ENCODE measurements around the gene COL27A1. TPM values are rescaled to one million over a fixed set of nuclear protein-coding genes. Genes with fewer than 3 reads are reported as not detected.

COL27A1 gene
- polyA plus RNA-seq, 1 of the 3 experiments (the other 2 are of a cell fraction), result 8.7 TPM

DNA sequence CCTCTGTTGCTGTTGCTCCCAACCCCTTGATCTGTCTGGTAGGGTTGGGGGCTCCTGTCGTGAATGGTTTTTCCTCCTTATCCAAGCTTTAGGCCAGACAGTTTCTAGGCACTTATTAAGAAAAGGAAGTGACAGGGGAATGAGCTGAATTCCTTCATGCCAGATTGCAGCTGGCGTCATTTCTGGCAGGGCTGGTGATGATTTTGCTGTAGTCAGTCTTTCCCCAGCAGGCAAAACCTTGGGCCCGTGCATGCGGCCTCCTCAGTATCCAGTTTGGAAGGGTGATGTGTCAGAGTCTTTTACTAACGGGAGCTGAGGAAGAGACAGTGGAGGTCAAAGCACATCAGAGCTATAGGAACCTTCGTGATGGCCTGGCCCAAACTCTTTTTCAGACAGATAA lies 58.8 kb downstream of the COL27A1 start:
- TF ChIP-seq EP300 (IDR thresholded peaks at IDR 0.05; ENCODE audit: borderline replicate concordance in 1 of 2, low read depth in 1 of 2, low read length in 1 of 2), result no peak
- no peak for TF ChIP-seq SIN3A (IDR thresholded peaks at IDR 0.05; ENCODE audit: borderline replicate concordance, low read depth, low read length)
- TF ChIP-seq, protein P1, sequence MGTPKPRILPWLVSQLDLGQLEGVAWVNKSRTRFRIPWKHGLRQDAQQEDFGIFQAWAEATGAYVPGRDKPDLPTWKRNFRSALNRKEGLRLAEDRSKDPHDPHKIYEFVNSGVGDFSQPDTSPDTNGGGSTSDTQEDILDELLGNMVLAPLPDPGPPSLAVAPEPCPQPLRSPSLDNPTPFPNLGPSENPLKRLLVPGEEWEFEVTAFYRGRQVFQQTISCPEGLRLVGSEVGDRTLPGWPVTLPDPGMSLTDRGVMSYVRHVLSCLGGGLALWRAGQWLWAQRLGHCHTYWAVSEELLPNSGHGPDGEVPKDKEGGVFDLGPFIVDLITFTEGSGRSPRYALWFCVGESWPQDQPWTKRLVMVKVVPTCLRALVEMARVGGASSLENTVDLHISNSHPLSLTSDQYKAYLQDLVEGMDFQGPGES (IDR thresholded peaks at IDR 0.05; ENCODE audit: low read depth, low read length), result no peak
- TF ChIP-seq, protein P2, sequence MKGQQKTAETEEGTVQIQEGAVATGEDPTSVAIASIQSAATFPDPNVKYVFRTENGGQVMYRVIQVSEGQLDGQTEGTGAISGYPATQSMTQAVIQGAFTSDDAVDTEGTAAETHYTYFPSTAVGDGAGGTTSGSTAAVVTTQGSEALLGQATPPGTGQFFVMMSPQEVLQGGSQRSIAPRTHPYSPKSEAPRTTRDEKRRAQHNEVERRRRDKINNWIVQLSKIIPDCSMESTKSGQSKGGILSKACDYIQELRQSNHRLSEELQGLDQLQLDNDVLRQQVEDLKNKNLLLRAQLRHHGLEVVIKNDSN (IDR thresholded peaks at IDR 0.05; ENCODE audit: borderline replicate concordance, low read depth), result no peak
- TF ChIP-seq, protein P3, sequence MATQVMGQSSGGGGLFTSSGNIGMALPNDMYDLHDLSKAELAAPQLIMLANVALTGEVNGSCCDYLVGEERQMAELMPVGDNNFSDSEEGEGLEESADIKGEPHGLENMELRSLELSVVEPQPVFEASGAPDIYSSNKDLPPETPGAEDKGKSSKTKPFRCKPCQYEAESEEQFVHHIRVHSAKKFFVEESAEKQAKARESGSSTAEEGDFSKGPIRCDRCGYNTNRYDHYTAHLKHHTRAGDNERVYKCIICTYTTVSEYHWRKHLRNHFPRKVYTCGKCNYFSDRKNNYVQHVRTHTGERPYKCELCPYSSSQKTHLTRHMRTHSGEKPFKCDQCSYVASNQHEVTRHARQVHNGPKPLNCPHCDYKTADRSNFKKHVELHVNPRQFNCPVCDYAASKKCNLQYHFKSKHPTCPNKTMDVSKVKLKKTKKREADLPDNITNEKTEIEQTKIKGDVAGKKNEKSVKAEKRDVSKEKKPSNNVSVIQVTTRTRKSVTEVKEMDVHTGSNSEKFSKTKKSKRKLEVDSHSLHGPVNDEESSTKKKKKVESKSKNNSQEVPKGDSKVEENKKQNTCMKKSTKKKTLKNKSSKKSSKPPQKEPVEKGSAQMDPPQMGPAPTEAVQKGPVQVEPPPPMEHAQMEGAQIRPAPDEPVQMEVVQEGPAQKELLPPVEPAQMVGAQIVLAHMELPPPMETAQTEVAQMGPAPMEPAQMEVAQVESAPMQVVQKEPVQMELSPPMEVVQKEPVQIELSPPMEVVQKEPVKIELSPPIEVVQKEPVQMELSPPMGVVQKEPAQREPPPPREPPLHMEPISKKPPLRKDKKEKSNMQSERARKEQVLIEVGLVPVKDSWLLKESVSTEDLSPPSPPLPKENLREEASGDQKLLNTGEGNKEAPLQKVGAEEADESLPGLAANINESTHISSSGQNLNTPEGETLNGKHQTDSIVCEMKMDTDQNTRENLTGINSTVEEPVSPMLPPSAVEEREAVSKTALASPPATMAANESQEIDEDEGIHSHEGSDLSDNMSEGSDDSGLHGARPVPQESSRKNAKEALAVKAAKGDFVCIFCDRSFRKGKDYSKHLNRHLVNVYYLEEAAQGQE (IDR thresholded peaks at IDR 0.05; ENCODE audit: low read depth, low read length), result no peak
- no peaks in the 10 kb centered on the region for H4K20me1 ChIP-seq (ENCODE audit: insufficient read depth)
- POLR2A ChIA-PET, result no interaction called here
- no peak for DNase-seq
- H3K36me3 ChIP-seq (replicated peaks in 1 of 2; ENCODE audit: control insufficient read depth in 1 of 2, insufficient read depth in 2 of 2, low read length in 1 of 2), result peaks cover 0 to 5% of the 10 kb centered on the region in 2 experiments
- no peak overlapping the region for H3K4me2 ChIP-seq
- H3K4me1 ChIP-seq (ENCODE audit: control insufficient read depth in 1 of 2, insufficient read depth in 2 of 2, low read depth in 1 of 2, low read length in 1 of 2), result peaks cover 6 to 14% of the 10 kb centered on the region in 2 experiments; a peak in 3 of 4 replicates
- H3K9ac ChIP-seq, result no peak overlapping the region
- H3K9me2 ChIP-seq, result no peaks in the 10 kb centered on the region
- H3K27ac ChIP-seq (ENCODE audit: low read depth in 2 of 2, low read length in 1 of 2), result no peak overlapping the region
- H3K27me3 ChIP-seq (ENCODE audit: insufficient read depth), result no peaks in the 10 kb centered on the region
- no peaks in the 10 kb centered on the region for H3K79me2 ChIP-seq (ENCODE audit: insufficient read depth)
- H3F3A ChIP-seq (replicated peaks; ENCODE audit: insufficient read depth), result no peaks in the 10 kb centered on the region
- H3K4me3 ChIP-seq (ENCODE audit: low read depth in 2 of 2, low read length in 1 of 2), result no peak overlapping the region
- H3K9me3 ChIP-seq, result no peaks in the 10 kb centered on the region
- CTCF ChIA-PET, result interaction anchor here (2.0 to 2.1 kb wide), 2 partner anchors 59 to 77 kb away, joined by 8 to 10 read pairs; partner anchors contain the start of gene COL27A1
- H2AFZ ChIP-seq (ENCODE audit: low read depth), result no peak overlapping the region
- WGBS (ENCODE audit: low lambda C conversion rate), result 82% methylated on average over 6 of the region's 6 CpGs

DNA sequence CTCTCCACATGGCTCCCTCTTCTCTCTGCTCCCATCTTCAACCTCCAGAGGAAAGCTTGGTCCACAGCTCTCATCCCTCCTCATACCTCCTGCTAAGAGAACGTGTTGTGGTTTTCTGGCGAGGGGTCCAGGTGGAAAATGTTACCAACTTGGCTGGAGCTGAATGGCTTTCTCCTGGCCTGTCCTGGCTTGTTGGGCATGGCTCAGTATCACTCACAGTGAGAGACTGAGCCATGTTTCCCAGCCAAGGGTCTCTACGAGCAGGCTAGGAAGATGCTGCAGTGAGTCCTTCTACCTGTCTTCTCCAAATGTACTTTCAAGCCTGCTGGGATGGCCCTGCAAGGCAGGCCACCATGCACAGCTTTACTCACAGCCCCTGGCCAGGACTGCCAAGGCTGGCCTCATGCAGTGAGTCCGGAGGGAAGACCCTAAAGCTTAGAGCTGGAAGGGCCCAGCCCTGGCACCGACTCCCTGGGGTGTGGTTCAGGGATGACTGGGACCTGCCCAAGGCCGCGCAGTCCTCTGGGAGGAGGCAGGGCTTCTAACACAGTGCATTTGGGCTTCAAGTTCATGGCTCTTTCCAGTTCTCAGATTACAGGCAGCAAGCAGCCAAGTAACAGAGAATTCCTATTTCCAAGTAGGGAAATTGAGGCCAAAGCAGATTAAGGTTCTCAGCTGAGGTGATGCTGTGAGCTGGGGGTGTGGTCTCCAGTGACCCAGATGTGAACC lies 59.5 kb downstream of the COL27A1 start:
- ChIA-PET CTCF (interaction anchor here (2.0 to 2.1 kb wide), 2 partner anchors 60 to 76 kb away, joined by 8 to 10 read pairs; partner anchors contain the start of gene COL27A1), POLR2A (no interaction called here)
- no peak overlapping the region for H3K27ac ChIP-seq (ENCODE audit: low read depth in 2 of 2, low read length in 1 of 2)
- peaks cover 3% of the 10 kb centered on the region for H3F3A ChIP-seq (replicated peaks; ENCODE audit: insufficient read depth)
- no peaks in the 10 kb centered on the region for H3K27me3 ChIP-seq (ENCODE audit: insufficient read depth)
- peaks cover 0 to 5% of the 10 kb centered on the region in 2 experiments for H3K36me3 ChIP-seq (replicated peaks in 1 of 2; ENCODE audit: control insufficient read depth in 1 of 2, insufficient read depth in 2 of 2, low read length in 1 of 2)
- H4K20me1 ChIP-seq (ENCODE audit: insufficient read depth), result no peaks in the 10 kb centered on the region
- no peak overlapping the region for H2AFZ ChIP-seq (ENCODE audit: low read depth)
- WGBS (ENCODE audit: low lambda C conversion rate), result 92% methylated on average over 7 of the region's 7 CpGs
- H3K4me3 ChIP-seq (ENCODE audit: low read depth in 2 of 2, low read length in 1 of 2), result no peak overlapping the region
- H3K79me2 ChIP-seq (ENCODE audit: insufficient read depth), result no peaks in the 10 kb centered on the region
- H3K9ac ChIP-seq, result no peak overlapping the region
- H3K4me1 ChIP-seq (ENCODE audit: control insufficient read depth in 1 of 2, insufficient read depth in 2 of 2, low read depth in 1 of 2, low read length in 1 of 2), result peaks cover 6 to 17% of the 10 kb centered on the region in 2 experiments; a peak in 3 of 4 replicates
- no peak overlapping the region for H3K4me2 ChIP-seq
- no peaks in the 10 kb centered on the region for H3K9me3 ChIP-seq
- no peak for DNase-seq
- no peaks in the 10 kb centered on the region for H3K9me2 ChIP-seq
- TF ChIP-seq, protein P3 (IDR thresholded peaks at IDR 0.05; ENCODE audit: low read depth, low read length), result no peak
- TF ChIP-seq YY1 (IDR thresholded peaks at IDR 0.05; ENCODE audit: low read depth) (no peak), JUND (IDR thresholded peaks at IDR 0.05) (no peak), GABPA (IDR thresholded peaks at IDR 0.05; ENCODE audit: low read depth) (no peak), EP300 (IDR thresholded peaks at IDR 0.05; ENCODE audit: borderline replicate concordance in 1 of 2, low read depth in 1 of 2, low read length in 1 of 2) (no peak), FOXJ3 (CRISPR knock-in tag; IDR thresholded peaks at IDR 0.05) (no peak), TEAD4 (IDR thresholded peaks at IDR 0.05; ENCODE audit: borderline replicate concordance, insufficient read depth) (no peak), FOSL2 (IDR thresholded peaks at IDR 0.05; ENCODE audit: borderline replicate concordance, low read depth) (no peak)
- TF ChIP-seq, protein P4, sequence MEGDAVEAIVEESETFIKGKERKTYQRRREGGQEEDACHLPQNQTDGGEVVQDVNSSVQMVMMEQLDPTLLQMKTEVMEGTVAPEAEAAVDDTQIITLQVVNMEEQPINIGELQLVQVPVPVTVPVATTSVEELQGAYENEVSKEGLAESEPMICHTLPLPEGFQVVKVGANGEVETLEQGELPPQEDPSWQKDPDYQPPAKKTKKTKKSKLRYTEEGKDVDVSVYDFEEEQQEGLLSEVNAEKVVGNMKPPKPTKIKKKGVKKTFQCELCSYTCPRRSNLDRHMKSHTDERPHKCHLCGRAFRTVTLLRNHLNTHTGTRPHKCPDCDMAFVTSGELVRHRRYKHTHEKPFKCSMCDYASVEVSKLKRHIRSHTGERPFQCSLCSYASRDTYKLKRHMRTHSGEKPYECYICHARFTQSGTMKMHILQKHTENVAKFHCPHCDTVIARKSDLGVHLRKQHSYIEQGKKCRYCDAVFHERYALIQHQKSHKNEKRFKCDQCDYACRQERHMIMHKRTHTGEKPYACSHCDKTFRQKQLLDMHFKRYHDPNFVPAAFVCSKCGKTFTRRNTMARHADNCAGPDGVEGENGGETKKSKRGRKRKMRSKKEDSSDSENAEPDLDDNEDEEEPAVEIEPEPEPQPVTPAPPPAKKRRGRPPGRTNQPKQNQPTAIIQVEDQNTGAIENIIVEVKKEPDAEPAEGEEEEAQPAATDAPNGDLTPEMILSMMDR (IDR thresholded peaks at IDR 0.05), result no peak
